ENCODE measurements around the gene CDH13. TPM values are rescaled to one million over a fixed set of nuclear protein-coding genes. Genes with fewer than 3 reads are reported as not detected.

CDH13 gene
- total and polyA plus RNA-seq, 3 experiments from 2014 or later, result not detected

- Mint-ChIP-seq H3K27me3 (peaks cover 4 to 7% of the 10 kb centered on the region in 2 donors), H3K4me1 (no peaks in the 10 kb centered on the region), H3K36me3 (no peaks in the 10 kb centered on the region), H3K9me3 (peaks cover 0 to 4% (median 2%) of the 10 kb centered on the region in 5 donors), H3K27ac (no peak overlapping the region), H3K4me3 (no peak overlapping the region)
- no peaks in the 10 kb centered on the region for H3K9me3 ChIP-seq (ENCODE audit: low read length)
- no peak overlapping the region for H3K4me3 ChIP-seq (ENCODE audit: low read length)
- no peaks in the 10 kb centered on the region for H3K36me3 ChIP-seq (ENCODE audit: insufficient read depth, low read length)
- POLR2A ChIA-PET, result no interaction called here
- no peaks in the 10 kb centered on the region for H3K27me3 ChIP-seq (ENCODE audit: insufficient read depth, low read length, poor library complexity, severe bottlenecking)
- DNase-seq, result no peak
- H3K27ac ChIP-seq (ENCODE audit: low read depth, low read length), result no peak overlapping the region
- H3K4me1 ChIP-seq (ENCODE audit: insufficient read depth, low read length), result no peaks in the 10 kb centered on the region
- CTCF ChIA-PET, result no interaction called here
These were observed 192.5 kb downstream of the CDH13 start for GRCh38 chr16:82819286-82819685.

- CTCF ChIA-PET, result no interaction called here
- no peak overlapping the region for H3K4me3 Mint-ChIP-seq
- DNase-seq, result no peak
These were observed 194.1 kb downstream of the CDH13 start for GRCh38 chr16:82820855-82821254.

DNA sequence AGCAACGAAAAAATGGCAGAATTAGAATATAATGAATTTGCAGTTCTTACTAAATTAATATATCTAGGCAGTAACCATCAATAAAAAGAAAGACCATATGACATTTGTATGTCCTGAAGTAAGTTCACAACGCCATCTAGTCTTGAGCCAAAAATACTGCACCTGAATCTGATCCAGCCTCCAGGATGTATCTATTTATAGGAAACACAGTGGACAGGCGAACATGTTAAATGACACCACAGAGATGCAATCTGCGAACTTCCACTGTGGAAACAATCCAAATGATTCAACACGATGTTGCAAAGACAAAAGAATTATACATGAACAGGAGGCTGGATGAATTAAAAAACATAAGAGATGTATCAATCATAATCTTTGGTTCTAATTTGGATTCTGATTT lies 197.6 kb downstream of the CDH13 start:
- Histone ChIP-seq H3K4me3 (ENCODE audit: low read length) (no peak overlapping the region), H3K27me3 (ENCODE audit: insufficient read depth, low read length, poor library complexity, severe bottlenecking) (no peaks in the 10 kb centered on the region), H3K27ac (ENCODE audit: low read depth, low read length) (no peak overlapping the region), H3K9me3 (ENCODE audit: low read length) (no peaks in the 10 kb centered on the region), H3K36me3 (ENCODE audit: insufficient read depth, low read length) (no peaks in the 10 kb centered on the region), H3K4me1 (ENCODE audit: insufficient read depth, low read length) (no peaks in the 10 kb centered on the region)
- H3K4me1 Mint-ChIP-seq, result no peaks in the 10 kb centered on the region
- ChIA-PET CTCF (no interaction called here), POLR2A (no interaction called here)
- H3K27ac Mint-ChIP-seq, result no peak overlapping the region
- DNase-seq, result no peak
- no peak overlapping the region for H3K4me3 Mint-ChIP-seq
- no peaks in the 10 kb centered on the region for H3K36me3 Mint-ChIP-seq
- H3K27me3 Mint-ChIP-seq, result peaks cover 0 to 7% of the 10 kb centered on the region in 2 donors
- H3K9me3 Mint-ChIP-seq, result peaks cover 0 to 4% (median 2%) of the 10 kb centered on the region in 5 donors

More at GRCh38 chr16:82820855-82821254, 194.1 kb downstream of the CDH13 start:
- no peaks in the 10 kb centered on the region for H3K27me3 ChIP-seq (ENCODE audit: insufficient read depth, low read length, poor library complexity, severe bottlenecking)
- Mint-ChIP-seq H3K27me3 (peaks cover 4 to 7% of the 10 kb centered on the region in 2 donors), H3K4me1 (no peaks in the 10 kb centered on the region), H3K36me3 (no peaks in the 10 kb centered on the region), H3K9me3 (peaks cover under 1 to 4% (median 2%) of the 10 kb centered on the region in 5 donors), H3K27ac (no peak overlapping the region)
- H3K4me3 ChIP-seq (ENCODE audit: low read length), result no peak overlapping the region
- no peaks in the 10 kb centered on the region for H3K4me1 ChIP-seq (ENCODE audit: insufficient read depth, low read length)
- H3K9me3 ChIP-seq (ENCODE audit: low read length), result no peaks in the 10 kb centered on the region
- POLR2A ChIA-PET, result no interaction called here
- no peaks in the 10 kb centered on the region for H3K36me3 ChIP-seq (ENCODE audit: insufficient read depth, low read length)
- H3K27ac ChIP-seq (ENCODE audit: low read depth, low read length), result no peak overlapping the region

GRCh38 chr16:82829301-82829700 lies 202.5 kb downstream of the CDH13 start:
- Histone ChIP-seq H3K4me3 (ENCODE audit: low read length) (no peak overlapping the region), H3K9me3 (ENCODE audit: low read length) (no peaks in the 10 kb centered on the region), H3K4me1 (ENCODE audit: insufficient read depth, low read length) (no peaks in the 10 kb centered on the region), H3K27ac (ENCODE audit: low read depth, low read length) (no peak overlapping the region), H3K27me3 (ENCODE audit: insufficient read depth, low read length, poor library complexity, severe bottlenecking) (no peaks in the 10 kb centered on the region), H3K36me3 (ENCODE audit: insufficient read depth, low read length) (no peaks in the 10 kb centered on the region)
- ChIA-PET POLR2A (no interaction called here), CTCF (no interaction called here)
- H3K36me3 Mint-ChIP-seq, result no peaks in the 10 kb centered on the region
- no peak overlapping the region for H3K27ac Mint-ChIP-seq
- H3K27me3 Mint-ChIP-seq, result peaks cover 0 to 2% of the 10 kb centered on the region in 2 donors
- no peak for DNase-seq
- H3K4me1 Mint-ChIP-seq, result no peaks in the 10 kb centered on the region
- peaks cover 0 to 4% (median 2%) of the 10 kb centered on the region in 5 donors for H3K9me3 Mint-ChIP-seq
- H3K4me3 Mint-ChIP-seq, result no peak overlapping the region

GRCh38 chr16:82830944-82831343 lies 204.2 kb downstream of the CDH13 start:
- H3K4me1 ChIP-seq (ENCODE audit: insufficient read depth, low read length), result no peaks in the 10 kb centered on the region
- Mint-ChIP-seq H3K36me3 (no peaks in the 10 kb centered on the region), H3K27me3 (peaks cover 0 to 3% of the 10 kb centered on the region in 2 donors), H3K4me1 (no peaks in the 10 kb centered on the region), H3K27ac (no peak overlapping the region), H3K4me3 (no peak overlapping the region), H3K9me3 (peaks cover 0 to under 1% (median 0%) of the 10 kb centered on the region in 5 donors)
- H3K4me3 ChIP-seq (ENCODE audit: low read length), result no peak overlapping the region
- POLR2A ChIA-PET, result no interaction called here
- H3K27ac ChIP-seq (ENCODE audit: low read depth, low read length), result no peak overlapping the region
- no peaks in the 10 kb centered on the region for H3K9me3 ChIP-seq (ENCODE audit: low read length)
- no peaks in the 10 kb centered on the region for H3K27me3 ChIP-seq (ENCODE audit: insufficient read depth, low read length, poor library complexity, severe bottlenecking)
- no peak for DNase-seq
- CTCF ChIA-PET, result no interaction called here
- no peaks in the 10 kb centered on the region for H3K36me3 ChIP-seq (ENCODE audit: insufficient read depth, low read length)

DNA sequence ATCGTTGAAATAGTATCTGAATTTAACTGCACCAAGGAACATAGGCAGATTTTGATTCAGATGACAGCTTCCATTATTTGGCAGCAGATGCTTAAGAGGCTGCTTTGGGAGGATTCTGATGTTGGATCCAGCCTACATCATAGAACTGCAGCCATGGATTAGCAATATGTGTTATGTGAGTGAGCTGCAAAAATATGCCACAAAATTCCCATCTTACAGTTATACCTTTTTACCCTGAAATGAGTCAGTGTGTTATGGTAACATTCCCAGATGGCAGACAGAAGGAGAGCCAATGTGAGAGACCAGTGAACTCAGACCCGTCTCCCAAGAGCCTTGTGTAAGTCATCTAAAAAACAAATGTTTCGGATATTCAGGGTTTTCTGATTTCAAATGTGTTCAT lies 206.1 kb downstream of the CDH13 start:
- H3K36me3 Mint-ChIP-seq, result no peaks in the 10 kb centered on the region
- no peak for DNase-seq
- peaks cover 3 to 4% of the 10 kb centered on the region in 2 donors for H3K27me3 Mint-ChIP-seq
- ChIA-PET POLR2A (no interaction called here), CTCF (no interaction called here)
- no peak overlapping the region for H3K4me3 Mint-ChIP-seq
- no peaks in the 10 kb centered on the region for H3K9me3 Mint-ChIP-seq
- no peaks in the 10 kb centered on the region for H3K4me1 Mint-ChIP-seq
- Histone ChIP-seq H3K36me3 (ENCODE audit: insufficient read depth, low read length) (no peaks in the 10 kb centered on the region), H3K9me3 (ENCODE audit: low read length) (no peaks in the 10 kb centered on the region), H3K4me1 (ENCODE audit: insufficient read depth, low read length) (no peaks in the 10 kb centered on the region), H3K4me3 (ENCODE audit: low read length) (no peak overlapping the region), H3K27ac (ENCODE audit: low read depth, low read length) (no peak overlapping the region), H3K27me3 (ENCODE audit: insufficient read depth, low read length, poor library complexity, severe bottlenecking) (no peaks in the 10 kb centered on the region)
- no peak overlapping the region for H3K27ac Mint-ChIP-seq

GRCh38 chr16:82833378-82833993 lies 206.7 kb downstream of the CDH13 start:
- no peak overlapping the region for H3K27ac ChIP-seq (ENCODE audit: low read depth, low read length)
- Mint-ChIP-seq H3K36me3 (no peaks in the 10 kb centered on the region), H3K4me3 (no peak overlapping the region), H3K27ac (no peak overlapping the region), H3K27me3 (peaks cover 1 to 4% of the 10 kb centered on the region in 2 donors), H3K4me1 (no peaks in the 10 kb centered on the region), H3K9me3 (no peaks in the 10 kb centered on the region)
- H3K9me3 ChIP-seq (ENCODE audit: low read length), result no peaks in the 10 kb centered on the region
- H3K4me1 ChIP-seq (ENCODE audit: insufficient read depth, low read length), result no peaks in the 10 kb centered on the region
- ChIA-PET CTCF (no interaction called here), POLR2A (no interaction called here)
- H3K36me3 ChIP-seq (ENCODE audit: insufficient read depth, low read length), result no peaks in the 10 kb centered on the region
- no peak overlapping the region for H3K4me3 ChIP-seq (ENCODE audit: low read length)
- no peak for DNase-seq
- H3K27me3 ChIP-seq (ENCODE audit: insufficient read depth, low read length, poor library complexity, severe bottlenecking), result no peaks in the 10 kb centered on the region

- Mint-ChIP-seq H3K9me3 (no peaks in the 10 kb centered on the region), H3K4me1 (no peaks in the 10 kb centered on the region), H3K4me3 (no peak overlapping the region), H3K27ac (no peak overlapping the region), H3K36me3 (no peaks in the 10 kb centered on the region), H3K27me3 (peaks cover 1 to 4% of the 10 kb centered on the region in 2 donors)
- POLR2A ChIA-PET, result no interaction called here
- H3K4me3 ChIP-seq (ENCODE audit: low read length), result no peak overlapping the region
- H3K36me3 ChIP-seq (ENCODE audit: insufficient read depth, low read length), result no peaks in the 10 kb centered on the region
- H3K27ac ChIP-seq (ENCODE audit: low read depth, low read length), result no peak overlapping the region
- no peaks in the 10 kb centered on the region for H3K4me1 ChIP-seq (ENCODE audit: insufficient read depth, low read length)
- CTCF ChIA-PET, result no interaction called here
- DNase-seq, result no peak
- no peaks in the 10 kb centered on the region for H3K27me3 ChIP-seq (ENCODE audit: insufficient read depth, low read length, poor library complexity, severe bottlenecking)
- no peaks in the 10 kb centered on the region for H3K9me3 ChIP-seq (ENCODE audit: low read length)
These were observed 207.5 kb downstream of the CDH13 start for GRCh38 chr16:82834151-82834815.
